ENCODE measurements around the gene FAM131C. TPM values are rescaled to one million over a fixed set of nuclear protein-coding genes. Genes with fewer than 3 reads are reported as not detected.

The FAM131C gene
- total RNA-seq, 1 experiment from 2014 or later, result 3.4 TPM

GRCh38 chr1:16072616-16073484 is 601 bp downstream of the FAM131C start:
- DNase-seq (ENCODE audit: low read depth, low spot score) (no peak), ATAC-seq (peak; percentile 25)
- H3K4me3 ChIP-seq (ENCODE audit: low read depth in 2 of 2, low read length in 2 of 2), result peak overlapping the region; percentile 45 to 52
- no TSS peak for BruUV-seq (replicated peaks)
- POLR2A ChIA-PET, result no interaction called here
- no peaks in the 10 kb centered on the region for H3K27me3 ChIP-seq (ENCODE audit: control insufficient read depth, insufficient read depth, low read length)
- H3K27ac ChIP-seq (ENCODE audit: low read length), result no peak overlapping the region
- CTCF ChIA-PET, result interaction anchor here (0.5 to 1.5 kb wide), 5 partner anchors 8 to 331 kb away, joined by 3 to 10 read pairs (median 5); partner anchors contain the start of gene TMEM82
- H3K4me1 ChIP-seq (ENCODE audit: control insufficient read depth, insufficient read depth, low read length), result peaks cover 29% of the 10 kb centered on the region
- H3K9me3 ChIP-seq (ENCODE audit: control insufficient read depth, insufficient read depth, low read depth, low read length), result no peaks in the 10 kb centered on the region
- in situ Hi-C loops (cut with HindIII; ENCODE audit: low pct_unique_long_range_greater_than_20kb, low sequenced_read_pairs) (no loop called here), intact Hi-C loops (cut with micrococcal nuclease; ENCODE audit: unreplicated experiment) (no loop called here)
- no peaks in the 10 kb centered on the region for H3K36me3 ChIP-seq (ENCODE audit: control insufficient read depth, insufficient read depth, low read length)
- TF ChIP-seq POLR2AphosphoS5 (IDR thresholded peaks at IDR 0.05; ENCODE audit: low read depth, low read length), result no peak; the same call in 1 of the 2 replicates
- TF ChIP-seq CTCF (IDR thresholded peaks at IDR 0.05), result no peak
- no peak for TF ChIP-seq SIN3A (IDR thresholded peaks at IDR 0.05; ENCODE audit: borderline replicate concordance, insufficient read depth, low read depth, low read length)

- Histone ChIP-seq H3K36me3 (ENCODE audit: control insufficient read depth, insufficient read depth, low read length) (no peaks in the 10 kb centered on the region), H3K4me3 (ENCODE audit: low read depth in 2 of 2, low read length in 2 of 2) (no peak overlapping the region), H3K27ac (ENCODE audit: low read length) (no peak overlapping the region), H3K4me1 (ENCODE audit: control insufficient read depth, insufficient read depth, low read length) (peaks cover 23% of the 10 kb centered on the region), H3K9me3 (ENCODE audit: control insufficient read depth, insufficient read depth, low read depth, low read length) (no peaks in the 10 kb centered on the region), H3K27me3 (ENCODE audit: control insufficient read depth, insufficient read depth, low read length) (no peaks in the 10 kb centered on the region)
- intact Hi-C loops (cut with micrococcal nuclease; ENCODE audit: unreplicated experiment) (no loop called here), in situ Hi-C loops (cut with HindIII; ENCODE audit: low pct_unique_long_range_greater_than_20kb, low sequenced_read_pairs) (no loop called here)
- no TSS peak for BruUV-seq (replicated peaks)
- ChIA-PET CTCF (no interaction called here), POLR2A (no interaction called here)
- TF ChIP-seq REST (IDR thresholded peaks at IDR 0.05; ENCODE audit: insufficient read depth in 1 of 2, low read depth in 2 of 2, low read length in 1 of 2) (no peak), CTCF (IDR thresholded peaks at IDR 0.05) (no peak), POLR2AphosphoS5 (IDR thresholded peaks at IDR 0.05; ENCODE audit: low read depth, low read length) (no peak), TCF7L2 (IDR thresholded peaks at IDR 0.05; ENCODE audit: low read depth, low read length) (no peak), SIN3A (IDR thresholded peaks at IDR 0.05; ENCODE audit: borderline replicate concordance, insufficient read depth, low read depth, low read length) (no peak)
- no peak for DNase-seq (ENCODE audit: low read depth, low spot score)
- ATAC-seq, result no peak
Measured at GRCh38 chr1:16072095-16072494, 1.4 kb downstream of the FAM131C start.

Data from Panc1 (cell line).